IMR-90 (cell line): Measurements from ENCODE around the gene SNRNP70.

ENCODE experiments used
- CHD1 ChIP-seq: IDR thresholded peaks from 2 replicates; pipeline ENCODE4 v1.6.1; 2012; ENCODE audit warnings: low read depth, low read length, improper control_type of control experiment
- FOS ChIP-seq: fragments of 150-350 bp; IDR thresholded peaks from 2 replicates; pipeline ENCODE4 v1.6.1; 2016; ENCODE audit warnings: low read depth, low read length
- POLR2A ChIP-seq: IDR thresholded peaks from 2 replicates; pipeline ENCODE4 v1.6.1; 2012; ENCODE audit warnings: mild to moderate bottlenecking, low read depth, low read length
- RAD21 ChIP-seq: IDR thresholded peaks from 2 replicates; pipeline ENCODE4 v1.6.1; 2012; ENCODE audit warnings: low read length, improper control_type of control experiment
- TF ChIP-seq, protein P1 (sequence below): conservative IDR thresholded peaks from 2 replicates; pipeline ENCODE4 v1.5.1; 2012; ENCODE audit warnings: mild to moderate bottlenecking, low read depth, low read length, improper control_type of control experiment
- TF ChIP-seq, protein P2 (sequence below): fragments of 150-350 bp; IDR thresholded peaks from 2 replicates; pipeline ENCODE4 v1.6.1; 2017; ENCODE audit warnings: mild to moderate bottlenecking, antibody characterized with exemption, low read length, low read depth

- TF ChIP-seq, protein P1, sequence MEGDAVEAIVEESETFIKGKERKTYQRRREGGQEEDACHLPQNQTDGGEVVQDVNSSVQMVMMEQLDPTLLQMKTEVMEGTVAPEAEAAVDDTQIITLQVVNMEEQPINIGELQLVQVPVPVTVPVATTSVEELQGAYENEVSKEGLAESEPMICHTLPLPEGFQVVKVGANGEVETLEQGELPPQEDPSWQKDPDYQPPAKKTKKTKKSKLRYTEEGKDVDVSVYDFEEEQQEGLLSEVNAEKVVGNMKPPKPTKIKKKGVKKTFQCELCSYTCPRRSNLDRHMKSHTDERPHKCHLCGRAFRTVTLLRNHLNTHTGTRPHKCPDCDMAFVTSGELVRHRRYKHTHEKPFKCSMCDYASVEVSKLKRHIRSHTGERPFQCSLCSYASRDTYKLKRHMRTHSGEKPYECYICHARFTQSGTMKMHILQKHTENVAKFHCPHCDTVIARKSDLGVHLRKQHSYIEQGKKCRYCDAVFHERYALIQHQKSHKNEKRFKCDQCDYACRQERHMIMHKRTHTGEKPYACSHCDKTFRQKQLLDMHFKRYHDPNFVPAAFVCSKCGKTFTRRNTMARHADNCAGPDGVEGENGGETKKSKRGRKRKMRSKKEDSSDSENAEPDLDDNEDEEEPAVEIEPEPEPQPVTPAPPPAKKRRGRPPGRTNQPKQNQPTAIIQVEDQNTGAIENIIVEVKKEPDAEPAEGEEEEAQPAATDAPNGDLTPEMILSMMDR, result no peak
- TF ChIP-seq POLR2A, result no peak
- TF ChIP-seq, protein P2, sequence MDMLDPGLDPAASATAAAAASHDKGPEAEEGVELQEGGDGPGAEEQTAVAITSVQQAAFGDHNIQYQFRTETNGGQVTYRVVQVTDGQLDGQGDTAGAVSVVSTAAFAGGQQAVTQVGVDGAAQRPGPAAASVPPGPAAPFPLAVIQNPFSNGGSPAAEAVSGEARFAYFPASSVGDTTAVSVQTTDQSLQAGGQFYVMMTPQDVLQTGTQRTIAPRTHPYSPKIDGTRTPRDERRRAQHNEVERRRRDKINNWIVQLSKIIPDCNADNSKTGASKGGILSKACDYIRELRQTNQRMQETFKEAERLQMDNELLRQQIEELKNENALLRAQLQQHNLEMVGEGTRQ, result no peak
- no peak for TF ChIP-seq RAD21
- TF ChIP-seq FOS, result no peak
- TF ChIP-seq CHD1, result no peak
Observed at GRCh38 chr19:49152119-49152550, 66.9 kb downstream of the SNRNP70 start.
